HEK293 (cell line): ENCODE results near the gene JOSD2.

Source experiments
- HOXA7 ChIP-seq: sonication (generic); formaldehyde crosslinking; IDR thresholded peaks from 2 replicates; pipeline ENCODE4 v1.8.1; 2022; ENCODE audit warnings: missing genetic modification reagents, borderline replicate concordance
- REPIN1 ChIP-seq: fragments of 450-650 bp; formaldehyde crosslinking; IDR thresholded peaks from 2 replicates; pipeline ENCODE4 v1.5.1; 2017; ENCODE audit warnings: missing biosample characterization, missing genetic modification characterization, low read depth
- TF ChIP-seq, protein P1 (sequence below): fragments of 450-650 bp; formaldehyde crosslinking; IDR thresholded peaks from 2 replicates; pipeline ENCODE4 v1.5.1; 2016; ENCODE audit warnings: missing biosample characterization, missing genetic modification characterization

DNA sequence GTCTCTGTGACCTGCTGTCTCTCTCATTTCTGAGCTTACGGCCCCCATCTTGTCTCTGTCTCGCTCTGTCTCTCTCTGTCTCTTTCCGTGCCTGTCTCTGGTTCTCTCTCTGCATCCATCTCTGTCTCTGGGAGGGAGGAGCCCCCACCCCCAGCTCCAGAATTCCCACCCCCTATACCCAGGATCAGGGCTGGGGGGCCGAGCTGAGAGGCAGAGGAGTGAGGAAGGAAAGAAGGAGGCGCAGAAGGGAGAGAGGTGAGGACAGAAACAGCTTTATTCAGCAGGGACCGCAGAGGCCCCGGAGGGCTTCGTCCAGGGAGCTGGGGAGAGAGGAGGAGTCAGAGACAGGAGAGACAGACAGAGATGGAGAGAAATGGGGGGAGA is 14.0 kb downstream of the JOSD2 start:
- TF ChIP-seq, protein P1, sequence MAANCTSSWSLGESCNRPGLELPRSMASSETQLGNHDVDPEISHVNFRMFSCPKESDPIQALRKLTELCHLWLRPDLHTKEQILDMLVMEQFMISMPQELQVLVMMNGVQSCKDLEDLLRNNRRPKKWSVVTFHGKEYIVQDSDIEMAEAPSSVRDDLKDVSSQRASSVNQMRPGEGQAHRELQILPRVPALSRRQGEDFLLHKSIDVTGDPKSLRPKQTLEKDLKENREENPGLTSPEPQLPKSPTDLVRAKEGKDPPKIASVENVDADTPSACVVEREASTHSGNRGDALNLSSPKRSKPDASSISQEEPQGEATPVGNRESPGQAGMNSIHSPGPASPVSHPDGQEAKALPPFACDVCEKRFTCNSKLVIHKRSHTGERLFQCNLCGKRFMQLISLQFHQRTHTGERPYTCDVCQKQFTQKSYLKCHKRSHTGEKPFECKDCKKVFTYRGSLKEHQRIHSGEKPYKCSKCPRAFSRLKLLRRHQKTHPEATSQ: no peak
- TF ChIP-seq REPIN1 (tag by site-specific recombination) (no peak), HOXA7 (CRISPR knock-in tag) (no peak)
